ENCODE data around the gene TBC1D7. TPM values are rescaled to one million over a fixed set of nuclear protein-coding genes. Genes with fewer than 3 reads are reported as not detected.

Gene TBC1D7
- total RNA-seq, 2 experiments from 2014 or later: 21.3 to 23.8 TPM

- H3K27ac Mint-ChIP-seq: no peak overlapping the region
- ATAC-seq: no peak
Measured at GRCh38 chr6:13338038-13338437, 9.7 kb upstream of the TBC1D7 start.

GRCh38 chr6:13336553-13336952, 8.2 kb upstream of the TBC1D7 start:
- POLR2A ChIA-PET: interaction anchor here (1.5 kb wide), 1 partner anchor 118 kb away, joined by 3 read pairs; no protein-coding TSS in a partner anchor
- Mint-ChIP-seq H3K27ac (no peak overlapping the region), H3K9me3 (no peaks in the 10 kb centered on the region), H3K4me1 (ENCODE audit: low read depth) (peaks cover 4% of the 10 kb centered on the region), H3K36me3 (ENCODE audit: low read depth) (no peaks in the 10 kb centered on the region), H3K27me3 (no peaks in the 10 kb centered on the region), H3K4me3 (no peak overlapping the region)
- TF ChIP-seq CTCF (IDR thresholded peaks at IDR 0.05): peak; percentile 97
- ATAC-seq: peak; percentile 86
- CTCF ChIA-PET: interaction anchor here (1.0 to 2.4 kb wide), 8 partner anchors 11 to 238 kb away, joined by 3 to 14 read pairs (median 4); partner anchors contain the start of gene SIRT5
- peak; percentile 88 for DNase-seq
- intact Hi-C loops (cut with micrococcal nuclease): loop anchor here (5.0 to 10.0 kb wide), 2 partner anchors 148 to 241 kb away; partner anchors contain the start of gene GFOD1

More at GRCh38 chr6:13338038-13338437, 9.7 kb upstream of the TBC1D7 start:
- intact Hi-C loops (cut with micrococcal nuclease): loop anchor here (5.0 to 10.0 kb wide), 2 partner anchors 147 to 239 kb away; partner anchors contain the start of gene GFOD1
- H3K36me3 Mint-ChIP-seq (ENCODE audit: low read depth): no peaks in the 10 kb centered on the region
- no peak overlapping the region for H3K4me3 Mint-ChIP-seq
- no peaks in the 10 kb centered on the region for H3K27me3 Mint-ChIP-seq
- DNase-seq: no peak
- ChIA-PET POLR2A (interaction anchor here (1.2 to 1.5 kb wide), 2 partner anchors 17 to 116 kb away, joined by 3 read pairs; no protein-coding TSS in a partner anchor), CTCF (interaction anchor here (0.8 to 2.4 kb wide), 12 partner anchors 10 to 277 kb away, joined by 3 to 14 read pairs (median 4); partner anchors contain the start of genes NOL7 and SIRT5)
- TF ChIP-seq CTCF (IDR thresholded peaks at IDR 0.05): no peak
- H3K4me1 Mint-ChIP-seq (ENCODE audit: low read depth): peaks cover 4% of the 10 kb centered on the region
- no peaks in the 10 kb centered on the region for H3K9me3 Mint-ChIP-seq

- H3K27ac Mint-ChIP-seq: no peak overlapping the region
- no peak for TF ChIP-seq CTCF (IDR thresholded peaks at IDR 0.05)
- no peaks in the 10 kb centered on the region for H3K36me3 Mint-ChIP-seq (ENCODE audit: low read depth)
- no peaks in the 10 kb centered on the region for H3K27me3 Mint-ChIP-seq
- H3K9me3 Mint-ChIP-seq: no peaks in the 10 kb centered on the region
- intact Hi-C loops (cut with micrococcal nuclease): loop anchor here (5.0 to 10.0 kb wide), 3 partner anchors 138 to 242 kb away; partner anchors contain the start of gene GFOD1
- DNase-seq (no peak), ATAC-seq (no peak)
- peaks cover 4% of the 10 kb centered on the region for H3K4me1 Mint-ChIP-seq (ENCODE audit: low read depth)
- no peak overlapping the region for H3K4me3 Mint-ChIP-seq
- ChIA-PET CTCF (interaction anchor here (1.5 to 4.5 kb wide), 3 partner anchors 152 to 240 kb away, joined by 4 to 27 read pairs (median 6); partner anchors contain the start of gene SIRT5), POLR2A (interaction anchor here (1.5 kb wide), 1 partner anchor 240 kb away, joined by 7 read pairs; no protein-coding TSS in a partner anchor)
Measured at GRCh38 chr6:13334953-13335352, 6.6 kb upstream of the TBC1D7 start.

- TF ChIP-seq CTCF (IDR thresholded peaks at IDR 0.05): no peak
- Mint-ChIP-seq H3K27ac (no peak overlapping the region), H3K4me1 (ENCODE audit: low read depth) (peaks cover 16% of the 10 kb centered on the region), H3K27me3 (no peaks in the 10 kb centered on the region), H3K36me3 (ENCODE audit: low read depth) (no peaks in the 10 kb centered on the region), H3K4me3 (no peak overlapping the region), H3K9me3 (no peaks in the 10 kb centered on the region)
- ChIA-PET CTCF (interaction anchor here (0.6 to 4.5 kb wide), 12 partner anchors 15 to 421 kb away, joined by 3 to 27 read pairs (median 3); partner anchors contain the start of gene SIRT5), POLR2A (interaction anchor here (2.0 kb wide), 1 partner anchor 242 kb away, joined by 6 read pairs; the partner anchor contains the start of gene SIRT5)
- DNase-seq (no peak), ATAC-seq (no peak)
- intact Hi-C loops (cut with micrococcal nuclease): loop anchor here (5.0 to 10.0 kb wide), 2 partner anchors 135 to 152 kb away; partner anchors contain the start of gene GFOD1
Measured at GRCh38 chr6:13332349-13332706, 4.0 kb upstream of the TBC1D7 start.

Measured in activated CD8-positive, alpha-beta T cell treated with anti-CD3 and anti-CD28 coated beads for 36 hours (primary cell).